Transverse colon (tissue), 4 donors: ENCODE results near the gene MAPK12.
A peak's percentile ranks its signal among the peaks of the same experiment; 100 is the strongest.

Experiments used
- CTCF ChIP-seq, 5 experiments: fragments of 200-600 bp in 3 of 5; fragments of 450-650 bp in 2 of 5; sonication (generic) in 3 of 5; IDR thresholded peaks; 1 replicate in 2 of 5; 2 replicates in 3 of 5; pipeline ENCODE4 v1.5.1; 2016 to 2017; ENCODE audit warnings: antibody characterized with exemption in 5 of 5, inconsistent platforms in 3 of 5, mild to moderate bottlenecking in 2 of 5, moderate library complexity in 1 of 5
- POLR2A ChIP-seq: fragments of 450-650 bp; IDR thresholded peaks from one replicate; pipeline ENCODE4 v1.6.1; 2016; ENCODE audit warnings: antibody characterized with exemption, mild to moderate bottlenecking, moderate library complexity
- POLR2AphosphoS5 ChIP-seq, 3 donors: sonication (generic); formaldehyde crosslinking; IDR thresholded peaks; one replicate each; pipeline ENCODE4 v1.6.1; 2016; ENCODE audit warnings: antibody characterized with exemption in 3 of 3

- peak in 4 of 5 experiments; percentile 32 to 51 (median 35) for TF ChIP-seq CTCF (IDR thresholded peaks at IDR 0.05)
- TF ChIP-seq POLR2A: no peak
- no peak for TF ChIP-seq POLR2AphosphoS5 (IDR thresholded peaks at IDR 0.05)
Measured at GRCh38 chr22:50236731-50237409, 24.6 kb downstream of the MAPK12 start.
